T1000 (cell line): ENCODE measurements around the gene PLTP.

Experiments
- DNase-seq: peaks from one replicate; lab custom pipeline; 2025; ENCODE audit warnings: mixed read lengths; lab: John Stamatoyannopoulos, UW

Gene PLTP

GRCh38 chr20:45898285-45898684, 13.7 kb downstream of the PLTP start:
- no peak for DNase-seq

- no peak for DNase-seq
Observed at GRCh38 chr20:45897692-45898091, 14.3 kb downstream of the PLTP start.

- no peak for DNase-seq
Observed at GRCh38 chr20:45897289-45897688, 14.7 kb downstream of the PLTP start.

- no peak for DNase-seq
Observed at GRCh38 chr20:45896641-45897161, 15.3 kb downstream of the PLTP start.

- no peak for DNase-seq
Observed at GRCh38 chr20:45894797-45895196, 17.2 kb downstream of the PLTP start.

GRCh38 chr20:45893831-45894230, 18.1 kb downstream of the PLTP start:
- DNase-seq: no peak

GRCh38 chr20:45892828-45893500, 19.0 kb downstream of the PLTP start:
- no peak for DNase-seq

- no peak for DNase-seq
Observed at GRCh38 chr20:45892049-45892825, 19.7 kb downstream of the PLTP start.

- peak; percentile 95 for DNase-seq
Observed at GRCh38 chr20:45890985-45891983, 20.7 kb downstream of the PLTP start, which contains the start of the genes CTSA and NEURL2. Gene CTSA (plus strand): TSS chr20:45891335. CDS start chr20:45891569, 234 bp downstream. Gene NEURL2 (minus strand): TSS chr20:45891208. CDS start chr20:45890991, 217 bp downstream.

- no peak for DNase-seq
Observed at GRCh38 chr20:45890077-45890984, 21.6 kb downstream of the PLTP start.

- no peak for DNase-seq
Observed at GRCh38 chr20:45888681-45889080, 23.3 kb downstream of the PLTP start.

GRCh38 chr20:45887346-45887715, 24.6 kb downstream of the PLTP start, which contains the start of gene SPATA25:
Gene SPATA25 (minus strand): TSS chr20:45887622. CDS start chr20:45887590, 32 bp downstream.
- no peak for DNase-seq

GRCh38 chr20:45886590-45887345, 25.2 kb downstream of the PLTP start:
- no peak for DNase-seq

GRCh38 chr20:45883100-45883469, 28.9 kb downstream of the PLTP start:
- DNase-seq: no peak

- DNase-seq: no peak
Observed at GRCh38 chr20:45882469-45883099, 29.4 kb downstream of the PLTP start.

- DNase-seq: peak; percentile 100
Observed at GRCh38 chr20:45880988-45881788, 30.8 kb downstream of the PLTP start, which contains the start of gene ZSWIM1. Gene ZSWIM1 (plus strand): TSS chr20:45881227. CDS start chr20:45882593, 1,366 bp downstream.

- no peak for DNase-seq
Observed at GRCh38 chr20:45878076-45878761, 33.7 kb downstream of the PLTP start.

GRCh38 chr20:45874576-45874975, 37.4 kb downstream of the PLTP start:
- DNase-seq: no peak
